K562 (cell line): ENCODE measurements around the gene GTF2A1L. TPM values are rescaled to one million over a fixed set of nuclear protein-coding genes. Genes with fewer than 3 reads are reported as not detected.
A peak's percentile ranks its signal among the peaks of the same experiment; 100 is the strongest.

ENCODE experiments used
- BRD4 ChIP-seq: fragments of 200-600 bp; sonication (generic); IDR thresholded peaks from 2 replicates; pipeline ENCODE4 v1.6.1; 2017; ENCODE audit warnings: inconsistent platforms
- CHCHD3 ChIP-seq: fragments of 250-450 bp; sonication (Bioruptor Pico); IDR thresholded peaks from 2 replicates; pipeline ENCODE4 v2.1.2; 2022; ENCODE audit warnings: mild to moderate bottlenecking
- DMBX1 ChIP-seq: fragments of 250-450 bp; sonication (Bioruptor Pico); IDR thresholded peaks from 2 replicates; pipeline ENCODE4 v1.8.0; 2022; ENCODE audit warnings: inconsistent platforms, mild to moderate bottlenecking, moderate library complexity, borderline replicate concordance
- E2F5 ChIP-seq: sonication (generic); formaldehyde crosslinking; IDR thresholded peaks from 2 replicates; pipeline ENCODE4 v1.8.0; 2022; ENCODE audit warnings: mild to moderate bottlenecking, missing genetic modification reagents
- FOXO4 ChIP-seq: fragments of 450-650 bp; formaldehyde crosslinking; IDR thresholded peaks from 2 replicates; pipeline ENCODE4 v1.4.0; 2020; ENCODE audit warnings: mild to moderate bottlenecking, moderate library complexity
- FUS ChIP-seq: fragments of 200-400 bp; formaldehyde crosslinking; optimal IDR thresholded peaks from 2 replicates; pipeline ENCODE3; 2017; ENCODE audit warnings: low read depth, low read length
- GATAD2B ChIP-seq: fragments of 450-650 bp; IDR thresholded peaks from 2 replicates; pipeline ENCODE4 v1.6.1; 2017; ENCODE audit warnings: mild to moderate bottlenecking, borderline replicate concordance
- HMGN3 ChIP-seq: IDR thresholded peaks from 2 replicates; pipeline ENCODE4 v1.6.1; 2011; ENCODE audit warnings: borderline replicate concordance, low read depth, mild to moderate bottlenecking, mixed read lengths, low read length; ENCODE audit not compliant: insufficient read length; ENCODE audit errors: extremely low read depth
- KLF1 ChIP-seq: fragments of 450-650 bp; IDR thresholded peaks from 2 replicates; pipeline ENCODE4 v1.6.1; 2016; ENCODE audit warnings: missing genetic modification characterization, missing compliant biosample characterization
- MEIS2 ChIP-seq: fragments of 450-650 bp; IDR thresholded peaks from 2 replicates; pipeline ENCODE4 v1.6.1; 2014; ENCODE audit warnings: mild to moderate bottlenecking; ENCODE audit not compliant: partially characterized antibody
- PCBP2 ChIP-seq: fragments of 200-400 bp; formaldehyde crosslinking; IDR thresholded peaks from 2 replicates; pipeline ENCODE4 v1.6.1; 2018; ENCODE audit warnings: low read length, low read depth, mild to moderate bottlenecking, moderate library complexity; ENCODE audit not compliant: poor library complexity, severe bottlenecking
- SETDB1 ChIP-seq: IDR thresholded peaks from one replicate; pipeline ENCODE4 v1.6.1; 2012; ENCODE audit warnings: low read length, control low read depth, inconsistent platforms
- SMARCA5 ChIP-seq: fragments of 450-650 bp; IDR thresholded peaks from 2 replicates; pipeline ENCODE4 v1.6.1; 2016
- SRSF3 ChIP-seq: fragments of 200-400 bp; formaldehyde crosslinking; IDR thresholded peaks from 2 replicates; pipeline ENCODE4 v1.6.1; 2016; ENCODE audit warnings: mild to moderate bottlenecking, low read length, moderate library complexity; ENCODE audit not compliant: insufficient read depth
- TBL1XR1 ChIP-seq, 2 experiments: IDR thresholded peaks; 2 replicates each; pipeline ENCODE4 v1.6.1; 2012; ENCODE audit warnings: improper control_type of control experiment in 2 of 2, low read length in 2 of 2, mild to moderate bottlenecking in 1 of 2
- ZBED1 ChIP-seq: IDR thresholded peaks from 2 replicates; pipeline ENCODE4 v1.6.1; 2014
- ZBTB17 ChIP-seq: fragments of 450-650 bp; formaldehyde crosslinking; IDR thresholded peaks from 2 replicates; pipeline ENCODE4 v1.4.0; 2020; ENCODE audit warnings: mild to moderate bottlenecking
- ZMIZ1 ChIP-seq, 2 experiments: fragments of 150-350 bp in 1 of 2; IDR thresholded peaks; 2 replicates each; pipeline ENCODE4 v1.6.1; 2012 to 2016; ENCODE audit warnings: low read depth in 2 of 2, low read length in 2 of 2, mild to moderate bottlenecking in 1 of 2, moderate library complexity in 1 of 2
- ZNF592 ChIP-seq: fragments of 450-650 bp; IDR thresholded peaks from 2 replicates; pipeline ENCODE4 v1.6.1; 2017; ENCODE audit warnings: antibody characterized with exemption, mild to moderate bottlenecking
- polyA plus RNA-seq, 8 experiments: library from polyadenylated mRNA; depleted of rRNA in 4 of 8; stranded (reverse) in 5 of 8; unstranded in 3 of 8; fragments of >200 nt; fragmentation: Nextera tagmentation in 2 of 8; fragmentation: Illumina TruSeq in 1 of 8; extraction: Ambion mirVana in 2 of 8; extraction: Trizol in 1 of 8; gene quantifications; 2 replicates each; pipeline versions ENCODE4 v1.2.1 to v1.2.3, GENCODE V29; 2011 to 2014; ENCODE audit warnings: inconsistent platforms in 1 of 8, missing spikeins in 1 of 8
- total RNA-seq, 7 experiments: library from RNA; depleted of rRNA in 6 of 7; stranded (reverse); fragments of >200 nt in 6 of 7; fragmentation: Illumina TruSeq in 2 of 7; extraction: Trizol in 2 of 7; gene quantifications; 2 replicates each; pipeline versions ENCODE4 v1.2.1 to v1.2.3, GENCODE V29; 2011 to 2021; ENCODE audit warnings: low replicate concordance in 1 of 7

GTF2A1L gene
- total and polyA plus RNA-seq, 9 of the 15 experiments (the other 6 are each of a cell fraction or from before 2014, with no cell fraction given) = 0.05 to 0.35 (median 0.12) TPM; not detected in 5

- TF ChIP-seq ZMIZ1 (IDR thresholded peaks at IDR 0.05; ENCODE audit: low read depth in 2 of 2, low read length in 2 of 2) = peak in 1 of 2 experiments; percentile 94; a peak in 2 of 4 replicates
- no peak for TF ChIP-seq KLF1 (tag)
- no peak for TF ChIP-seq SRSF3
- peak; percentile 36 for TF ChIP-seq HMGN3
- TF ChIP-seq E2F5 = no peak
- TF ChIP-seq FOXO4 (CRISPR knock-in tag) = no peak
- TF ChIP-seq ZBED1 = no peak
- TF ChIP-seq ZBTB17 (CRISPR knock-in tag) = no peak
- TF ChIP-seq MEIS2 = peak; percentile 74
- peak; percentile 93 for TF ChIP-seq ZNF592
- TF ChIP-seq GATAD2B = no peak
- no peak for TF ChIP-seq PCBP2
- TF ChIP-seq SETDB1 = no peak
- TF ChIP-seq CHCHD3 (CRISPR knock-in tag) = no peak
- no peak for TF ChIP-seq FUS
- no peak for TF ChIP-seq SMARCA5
- TF ChIP-seq DMBX1 (CRISPR knock-in tag) = 0 out of 2 replicates have a peak, but pooled peaks have one; percentile 1
- TF ChIP-seq BRD4 = no peak
- TF ChIP-seq TBL1XR1 (IDR thresholded peaks at IDR 0.05; ENCODE audit: low read length in 2 of 2) = peak; percentile 57 to 92; a peak in 2 of 4 replicates
Observed at GRCh38 chr2:48605482-48606175, 12.0 kb upstream of the GTF2A1L start (continued).
